ENCODE measurements around the gene KISS1R. TPM values are rescaled to one million over a fixed set of nuclear protein-coding genes. Genes with fewer than 3 reads are reported as not detected.
"Not testable (repeated sequence)": the region's sequence is repeated elsewhere in the genome, so short reads cannot be mapped to it uniquely, and the experiment has no call there.

Gene KISS1R
- total RNA-seq, 1 donor from 2014 or later, result not detected

- no peak overlapping the region for H3K4me3 Mint-ChIP-seq (ENCODE audit: unreplicated experiment)
- no peak for DNase-seq (ENCODE audit: low spot score)
Observed at GRCh38 chr19:873561-874041, 43.5 kb upstream of the KISS1R start.

GRCh38 chr19:875265-875879 is 41.8 kb upstream of the KISS1R start:
- H3K4me1 Mint-ChIP-seq (ENCODE audit: unreplicated experiment), result no peaks in the 10 kb centered on the region
- no peak for DNase-seq (ENCODE audit: low spot score)
- H3K36me3 Mint-ChIP-seq (ENCODE audit: low read depth, unreplicated experiment), result peaks cover 15% of the 10 kb centered on the region
- TF ChIP-seq CTCF (IDR thresholded peaks at IDR 0.05; ENCODE audit: unreplicated experiment), result no peak
- no peak overlapping the region for H3K27ac Mint-ChIP-seq (ENCODE audit: unreplicated experiment)
- peaks cover 17% of the 10 kb centered on the region for H3K27me3 Mint-ChIP-seq (ENCODE audit: unreplicated experiment)
- no peaks in the 10 kb centered on the region for H3K9me3 Mint-ChIP-seq (ENCODE audit: unreplicated experiment)
- peak overlapping the region; percentile 31 for H3K4me3 Mint-ChIP-seq (ENCODE audit: unreplicated experiment)

More at GRCh38 chr19:873561-874041, 43.5 kb upstream of the KISS1R start:
- no peak for TF ChIP-seq CTCF (IDR thresholded peaks at IDR 0.05; ENCODE audit: unreplicated experiment)
- H3K4me1 Mint-ChIP-seq (ENCODE audit: unreplicated experiment), result no peaks in the 10 kb centered on the region
- H3K27me3 Mint-ChIP-seq (ENCODE audit: unreplicated experiment), result peaks cover 14% of the 10 kb centered on the region
- no peak overlapping the region for H3K27ac Mint-ChIP-seq (ENCODE audit: unreplicated experiment)
- H3K36me3 Mint-ChIP-seq (ENCODE audit: low read depth, unreplicated experiment), result peaks cover 11% of the 10 kb centered on the region
- no peaks in the 10 kb centered on the region for H3K9me3 Mint-ChIP-seq (ENCODE audit: unreplicated experiment)

- DNase-seq (ENCODE audit: low spot score), result no peak
- Mint-ChIP-seq H3K4me3 (ENCODE audit: unreplicated experiment) (no peak overlapping the region), H3K9me3 (ENCODE audit: unreplicated experiment) (no peaks in the 10 kb centered on the region), H3K27me3 (ENCODE audit: unreplicated experiment) (peaks cover 19% of the 10 kb centered on the region), H3K4me1 (ENCODE audit: unreplicated experiment) (no peaks in the 10 kb centered on the region), H3K36me3 (ENCODE audit: low read depth, unreplicated experiment) (peaks cover 18% of the 10 kb centered on the region), H3K27ac (ENCODE audit: unreplicated experiment) (no peak overlapping the region)
- TF ChIP-seq CTCF (IDR thresholded peaks at IDR 0.05; ENCODE audit: unreplicated experiment), result no peak
Observed at GRCh38 chr19:876089-876488, 41.0 kb upstream of the KISS1R start.

- Mint-ChIP-seq H3K9me3 (ENCODE audit: unreplicated experiment) (no peaks in the 10 kb centered on the region), H3K4me3 (ENCODE audit: unreplicated experiment) (no peak overlapping the region), H3K36me3 (ENCODE audit: low read depth, unreplicated experiment) (peaks cover 22% of the 10 kb centered on the region), H3K4me1 (ENCODE audit: unreplicated experiment) (no peaks in the 10 kb centered on the region), H3K27ac (ENCODE audit: unreplicated experiment) (no peak overlapping the region), H3K27me3 (ENCODE audit: unreplicated experiment) (peaks cover 20% of the 10 kb centered on the region)
- no peak for TF ChIP-seq CTCF (IDR thresholded peaks at IDR 0.05; ENCODE audit: unreplicated experiment)
- no peak for DNase-seq (ENCODE audit: low spot score)
Observed at GRCh38 chr19:876780-877314, 40.3 kb upstream of the KISS1R start.

GRCh38 chr19:877992-878660 is 39.0 kb upstream of the KISS1R start:
- peaks cover 24% of the 10 kb centered on the region for H3K36me3 Mint-ChIP-seq (ENCODE audit: low read depth, unreplicated experiment)
- not testable (repeated sequence) for H3K27ac Mint-ChIP-seq (ENCODE audit: unreplicated experiment); H3K4me3 Mint-ChIP-seq (ENCODE audit: unreplicated experiment); H3K9me3 Mint-ChIP-seq (ENCODE audit: unreplicated experiment); H3K4me1 Mint-ChIP-seq (ENCODE audit: unreplicated experiment); DNase-seq (ENCODE audit: low spot score)
- peaks cover 20% of the 10 kb centered on the region for H3K27me3 Mint-ChIP-seq (ENCODE audit: unreplicated experiment)

- DNase-seq (ENCODE audit: low spot score); H3K9me3 Mint-ChIP-seq (ENCODE audit: unreplicated experiment); H3K4me1 Mint-ChIP-seq (ENCODE audit: unreplicated experiment); H3K27ac Mint-ChIP-seq (ENCODE audit: unreplicated experiment): not testable (repeated sequence)
- Mint-ChIP-seq H3K4me3 (ENCODE audit: unreplicated experiment) (peak overlapping the region; percentile 79), H3K36me3 (ENCODE audit: low read depth, unreplicated experiment) (peaks cover 24% of the 10 kb centered on the region), H3K27me3 (ENCODE audit: unreplicated experiment) (peaks cover 18% of the 10 kb centered on the region)
Observed at GRCh38 chr19:878751-879561, 38.2 kb upstream of the KISS1R start.

All from endothelial cell (in vitro differentiated cells).